Cortex of kidney (tissue), 1 donor: ENCODE data around the gene SLC6A5.
"Not testable (repeated sequence)": the region's sequence is repeated elsewhere in the genome, so short reads cannot be mapped to it uniquely, and the experiment has no call there.

Experiments
- DNase-seq: peaks from one replicate; lab custom pipeline; 2025; lab: John Stamatoyannopoulos, UW

SLC6A5 gene

GRCh38 chr11:20599221-20600019, at the start of gene SLC6A5:
Gene SLC6A5, plus strand, starts transcription at chr11:20599608. Its CDS starts 65 bp downstream, at chr11:20599673.
- DNase-seq: no peak

- no peak for DNase-seq
These were observed 48.3 kb upstream of the SLC6A5 start for GRCh38 chr11:20551096-20551495.

- no peak for DNase-seq
These were observed 43.6 kb upstream of the SLC6A5 start for GRCh38 chr11:20555783-20556182.

- DNase-seq: not testable (repeated sequence)
These were observed 43.0 kb upstream of the SLC6A5 start for GRCh38 chr11:20556396-20556795.

GRCh38 chr11:20558741-20559140, 40.7 kb upstream of the SLC6A5 start:
- DNase-seq: no peak

GRCh38 chr11:20559523-20560300, 39.7 kb upstream of the SLC6A5 start:
- no peak for DNase-seq

GRCh38 chr11:20561915-20562314, 37.5 kb upstream of the SLC6A5 start:
- DNase-seq: no peak

- DNase-seq: no peak
These were observed 35.5 kb upstream of the SLC6A5 start for GRCh38 chr11:20563866-20564265.

- DNase-seq: no peak
These were observed 34.4 kb upstream of the SLC6A5 start for GRCh38 chr11:20564846-20565635.

- not testable (repeated sequence) for DNase-seq
These were observed 33.3 kb upstream of the SLC6A5 start for GRCh38 chr11:20566115-20566514.

GRCh38 chr11:20566591-20567434, 32.6 kb upstream of the SLC6A5 start:
- no peak for DNase-seq

GRCh38 chr11:20579725-20580124, 19.7 kb upstream of the SLC6A5 start:
- not testable (repeated sequence) for DNase-seq

GRCh38 chr11:20583201-20583600, 16.2 kb upstream of the SLC6A5 start:
- no peak for DNase-seq

- DNase-seq: no peak
These were observed 15.2 kb upstream of the SLC6A5 start for GRCh38 chr11:20584093-20584774.

- no peak for DNase-seq
These were observed 9.6 kb upstream of the SLC6A5 start for GRCh38 chr11:20589796-20590195.

- no peak for DNase-seq
These were observed 9.0 kb upstream of the SLC6A5 start for GRCh38 chr11:20590381-20590780.

GRCh38 chr11:20592741-20593140, 6.7 kb upstream of the SLC6A5 start:
- no peak for DNase-seq

- DNase-seq: no peak
These were observed 4.9 kb upstream of the SLC6A5 start for GRCh38 chr11:20594274-20595061.

GRCh38 chr11:20595101-20595500, 4.3 kb upstream of the SLC6A5 start:
- no peak for DNase-seq
